Suprapubic skin (tissue), 4 donors: ENCODE measurements around the gene VGF. TPM values are rescaled to one million over a fixed set of nuclear protein-coding genes. Genes with fewer than 3 reads are reported as not detected.

Experiments used
- DNase-seq, 2 donors: peaks; one replicate each; pipeline ENCODE4 v3.0.0-alpha.2; 2019; ENCODE audit warnings: low spot score in 2 of 2
- H3K27ac ChIP-seq: fragments of 200-600 bp; sonication (generic); one replicate; pipeline ENCODE4 v1.5.1; 2019
- H3K27me3 ChIP-seq: fragments of 200-600 bp; sonication (generic); one replicate; pipeline ENCODE4 v1.5.1; 2019
- H3K36me3 ChIP-seq: fragments of 200-600 bp; sonication (generic); one replicate; pipeline ENCODE4 v1.5.1; 2019
- H3K4me1 ChIP-seq: fragments of 200-600 bp; sonication (generic); one replicate; pipeline ENCODE4 v1.5.1; 2019
- H3K4me3 ChIP-seq: fragments of 200-600 bp; sonication (generic); one replicate; pipeline ENCODE4 v1.5.1; 2019; ENCODE audit warnings: mild to moderate bottlenecking
- H3K9me3 ChIP-seq: fragments of 200-600 bp; sonication (generic); one replicate; pipeline ENCODE4 v1.5.1; 2019
- EP300 ChIP-seq: sonication (generic); formaldehyde crosslinking; IDR thresholded peaks from one replicate; pipeline ENCODE4 v1.6.1; 2017; ENCODE audit warnings: antibody characterized with exemption
- POLR2A ChIP-seq, 2 donors: fragments of 450-650 bp; IDR thresholded peaks; one replicate each; pipeline ENCODE4 v1.6.1; 2017; ENCODE audit warnings: antibody characterized with exemption in 2 of 2, mild to moderate bottlenecking in 2 of 2, moderate library complexity in 2 of 2
- POLR2AphosphoS5 ChIP-seq, 3 donors: sonication (generic); formaldehyde crosslinking; IDR thresholded peaks; one replicate each; pipeline ENCODE4 v1.6.1; 2017; ENCODE audit warnings: antibody characterized with exemption in 3 of 3
- WGBS: methylation state at CpG from one replicate; pipeline ENCODE4 v1.1.5; 2018; 5-methylcytosine and 5-hydroxymethylcytosine counted together
- total RNA-seq, 4 donors: library from RNA; depleted of rRNA; stranded (reverse); fragments of >200 nt; gene quantifications; one replicate each; pipeline ENCODE4 v1.1.0, GENCODE V29; 2016
- TF ChIP-seq, protein P1 (sequence below), 2 donors: fragments of 200-600 bp in 1 of 2; fragments of 450-650 bp in 1 of 2; sonication (generic) in 1 of 2; IDR thresholded peaks; one replicate each; pipeline ENCODE4 v1.5.1; 2016 to 2019; ENCODE audit warnings: antibody characterized with exemption in 2 of 2, mild to moderate bottlenecking in 1 of 2, moderate library complexity in 1 of 2

The VGF gene
- total RNA-seq, 4 donors from 2014 or later = 0.38 to 0.99 (median 0.59) TPM; not detected in 1

DNA sequence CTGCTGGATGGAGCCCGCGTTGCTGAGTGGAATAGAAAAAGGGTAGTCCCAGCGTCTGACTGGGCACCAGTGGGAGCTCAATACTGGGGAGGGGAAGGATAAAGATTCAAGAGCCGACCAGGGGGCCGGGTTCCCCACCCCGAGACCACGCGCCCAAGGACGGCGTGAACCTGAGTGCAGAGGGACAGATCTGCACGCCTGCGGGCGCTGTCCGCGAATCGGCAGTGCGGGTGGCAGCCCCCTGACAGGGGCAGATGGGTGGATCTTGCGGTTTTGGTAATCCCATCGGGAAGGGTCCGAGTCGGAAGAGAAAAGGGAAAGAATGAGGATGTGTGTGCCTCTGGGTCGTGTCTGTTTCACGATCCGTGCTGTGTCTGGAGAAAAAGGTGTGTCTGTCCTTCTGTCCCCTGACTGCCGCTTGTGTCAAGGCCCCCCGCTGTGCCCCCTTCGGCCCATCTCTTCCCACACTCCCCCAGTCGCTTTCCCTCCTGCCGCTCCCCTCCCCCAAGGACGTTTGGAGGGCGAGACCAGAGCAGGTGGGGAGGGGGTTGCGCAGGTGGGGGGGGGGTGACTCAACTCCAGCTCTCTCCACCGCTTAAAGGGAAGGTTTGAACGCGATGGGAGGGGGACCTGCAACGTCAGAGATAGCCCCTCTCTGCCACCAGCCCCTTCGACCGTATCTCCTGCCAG is 734 bp upstream of the VGF start:
- no peak for TF ChIP-seq POLR2AphosphoS5 (IDR thresholded peaks at IDR 0.05)
- TF ChIP-seq EP300 = no peak
- TF ChIP-seq POLR2A (IDR thresholded peaks at IDR 0.05) = no peak
- TF ChIP-seq, protein P1, sequence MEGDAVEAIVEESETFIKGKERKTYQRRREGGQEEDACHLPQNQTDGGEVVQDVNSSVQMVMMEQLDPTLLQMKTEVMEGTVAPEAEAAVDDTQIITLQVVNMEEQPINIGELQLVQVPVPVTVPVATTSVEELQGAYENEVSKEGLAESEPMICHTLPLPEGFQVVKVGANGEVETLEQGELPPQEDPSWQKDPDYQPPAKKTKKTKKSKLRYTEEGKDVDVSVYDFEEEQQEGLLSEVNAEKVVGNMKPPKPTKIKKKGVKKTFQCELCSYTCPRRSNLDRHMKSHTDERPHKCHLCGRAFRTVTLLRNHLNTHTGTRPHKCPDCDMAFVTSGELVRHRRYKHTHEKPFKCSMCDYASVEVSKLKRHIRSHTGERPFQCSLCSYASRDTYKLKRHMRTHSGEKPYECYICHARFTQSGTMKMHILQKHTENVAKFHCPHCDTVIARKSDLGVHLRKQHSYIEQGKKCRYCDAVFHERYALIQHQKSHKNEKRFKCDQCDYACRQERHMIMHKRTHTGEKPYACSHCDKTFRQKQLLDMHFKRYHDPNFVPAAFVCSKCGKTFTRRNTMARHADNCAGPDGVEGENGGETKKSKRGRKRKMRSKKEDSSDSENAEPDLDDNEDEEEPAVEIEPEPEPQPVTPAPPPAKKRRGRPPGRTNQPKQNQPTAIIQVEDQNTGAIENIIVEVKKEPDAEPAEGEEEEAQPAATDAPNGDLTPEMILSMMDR (IDR thresholded peaks at IDR 0.05) = no peak
- Histone ChIP-seq H3K4me3 (no peak overlapping the region), H3K27ac (no peak overlapping the region), H3K27me3 (peaks cover 93% of the 10 kb centered on the region), H3K4me1 (peaks cover 63% of the 10 kb centered on the region), H3K36me3 (no peaks in the 10 kb centered on the region), H3K9me3 (no peaks in the 10 kb centered on the region)
- WGBS = under 1% methylated on average over 24 of the region's 38 CpGs
- no peak for DNase-seq

GRCh38 chr7:101164071-101164840 is 1.1 kb downstream of the VGF start:
- Histone ChIP-seq H3K27ac (no peak overlapping the region), H3K36me3 (peaks cover 16% of the 10 kb centered on the region), H3K27me3 (peaks cover 75% of the 10 kb centered on the region), H3K4me1 (peaks cover 46% of the 10 kb centered on the region), H3K9me3 (no peaks in the 10 kb centered on the region), H3K4me3 (peak overlapping the region; percentile 47)
- DNase-seq = no peak
- WGBS = 2% methylated on average over 31 of the region's 75 CpGs
- TF ChIP-seq, protein P1 (IDR thresholded peaks at IDR 0.05) = no peak
- TF ChIP-seq POLR2AphosphoS5 (IDR thresholded peaks at IDR 0.05) (no peak), EP300 (no peak), POLR2A (IDR thresholded peaks at IDR 0.05) (no peak)

GRCh38 chr7:101163279-101164070 is 1.9 kb downstream of the VGF start:
- Histone ChIP-seq H3K36me3 (peaks cover 24% of the 10 kb centered on the region), H3K27ac (no peak overlapping the region), H3K9me3 (no peaks in the 10 kb centered on the region), H3K4me3 (peak overlapping the region; percentile 47), H3K27me3 (peaks cover 67% of the 10 kb centered on the region), H3K4me1 (peaks cover 45% of the 10 kb centered on the region)
- TF ChIP-seq, protein P1 (IDR thresholded peaks at IDR 0.05) = no peak
- no peak for TF ChIP-seq POLR2AphosphoS5 (IDR thresholded peaks at IDR 0.05)
- no peak for TF ChIP-seq EP300
- TF ChIP-seq POLR2A (IDR thresholded peaks at IDR 0.05) = no peak
- 2% methylated on average over 48 of the region's 92 CpGs for WGBS
- DNase-seq = no peak

- peaks cover 59% of the 10 kb centered on the region for H3K27me3 ChIP-seq
- no peaks in the 10 kb centered on the region for H3K9me3 ChIP-seq
- WGBS = 8% methylated on average over 11 of the region's 74 CpGs
- H3K36me3 ChIP-seq = peaks cover 32% of the 10 kb centered on the region
- H3K4me1 ChIP-seq = peaks cover 45% of the 10 kb centered on the region
- H3K4me3 ChIP-seq = peak overlapping the region; percentile 47
- TF ChIP-seq POLR2AphosphoS5 (IDR thresholded peaks at IDR 0.05) = no peak
- no peak for TF ChIP-seq POLR2A (IDR thresholded peaks at IDR 0.05)
- TF ChIP-seq, protein P1 (IDR thresholded peaks at IDR 0.05) = no peak
- no peak for TF ChIP-seq EP300
- DNase-seq = no peak
- no peak overlapping the region for H3K27ac ChIP-seq
Observed at GRCh38 chr7:101162551-101163278, 2.7 kb downstream of the VGF start.
